Prostate gland (tissue), 2 donors: ENCODE results near the gene DLX4.

Experiments
- CTCF ChIP-seq, 4 experiments: fragments of 200-600 bp in 2 of 4; fragments of 450-650 bp in 2 of 4; sonication (generic) in 2 of 4; IDR thresholded peaks; 1 replicate in 3 of 4; 2 replicates in 1 of 4; pipeline ENCODE4 v1.5.1; 2016 to 2019; ENCODE audit warnings: antibody characterized with exemption in 4 of 4, mild to moderate bottlenecking in 2 of 4, moderate library complexity in 2 of 4
- POLR2AphosphoS5 ChIP-seq: sonication (generic); formaldehyde crosslinking; IDR thresholded peaks from one replicate; pipeline ENCODE4 v1.6.1; 2017; ENCODE audit warnings: antibody characterized with exemption

- TF ChIP-seq CTCF (IDR thresholded peaks at IDR 0.05) = no peak
- no peak for TF ChIP-seq POLR2AphosphoS5
Observed at GRCh38 chr17:49924589-49924988, 44.4 kb upstream of the DLX4 start.
